ENCODE results near the gene UQCRC2.
"Not testable (repeated sequence)": the region's sequence is repeated elsewhere in the genome, so short reads cannot be mapped to it uniquely, and the experiment has no call there.

Gene UQCRC2

DNA sequence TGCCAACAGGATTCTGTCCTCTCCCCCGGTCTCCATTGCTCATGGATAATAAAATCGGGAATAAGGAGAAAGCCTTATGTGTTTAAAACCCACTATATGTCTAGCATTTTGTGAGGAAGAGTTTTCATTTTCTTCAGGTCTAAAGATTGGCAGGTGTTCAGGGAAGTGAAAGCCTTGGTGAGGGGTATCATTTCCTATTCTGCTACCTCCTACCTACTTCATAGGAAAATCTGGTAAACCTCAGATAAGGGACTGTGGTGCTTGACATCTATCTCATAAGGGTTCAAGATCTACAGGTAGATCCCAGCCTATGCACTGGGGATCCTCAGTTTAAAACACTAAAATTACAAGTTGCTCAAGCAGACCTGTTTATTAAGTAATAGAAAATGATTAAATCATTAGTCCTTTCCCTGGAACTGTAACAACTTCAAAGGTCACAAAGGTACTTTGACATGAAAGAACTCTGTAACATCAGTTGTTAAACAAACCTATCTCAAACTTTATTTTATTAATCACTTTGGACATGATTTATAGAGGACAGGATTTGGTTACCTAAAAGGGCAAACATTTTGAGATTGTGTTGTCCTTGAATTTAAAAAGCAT, 61.2 kb downstream of the UQCRC2 start:
- Histone ChIP-seq H3K36me3 (ENCODE audit: insufficient read depth, low read depth, low read length) (no peaks in the 10 kb centered on the region), H3K9me3 (ENCODE audit: insufficient read depth, low read depth, low read length) (no peaks in the 10 kb centered on the region), H3K27me3 (ENCODE audit: insufficient read depth, low read length) (peaks cover under 1% of the 10 kb centered on the region; the same call in 1 of the 2 replicates), H3K4me1 (ENCODE audit: insufficient read depth, low read length) (no peaks in the 10 kb centered on the region), H3K4me3 (ENCODE audit: low read length) (no peak overlapping the region), H3K9ac (ENCODE audit: low read depth, low read length) (no peak overlapping the region), H3K27ac (ENCODE audit: low read length) (no peak overlapping the region)

GRCh38 chr16:22016927-22017326, 63.8 kb downstream of the UQCRC2 start:
- Histone ChIP-seq H3K27me3 (ENCODE audit: insufficient read depth, low read length) (no peaks in the 10 kb centered on the region), H3K4me3 (ENCODE audit: low read length) (no peak overlapping the region), H3K9me3 (ENCODE audit: insufficient read depth, low read depth, low read length) (no peaks in the 10 kb centered on the region), H3K27ac (ENCODE audit: low read length) (no peak overlapping the region), H3K36me3 (ENCODE audit: insufficient read depth, low read depth, low read length) (no peaks in the 10 kb centered on the region), H3K4me1 (ENCODE audit: insufficient read depth, low read length) (no peaks in the 10 kb centered on the region), H3K9ac (ENCODE audit: low read depth, low read length) (no peak overlapping the region)

DNA sequence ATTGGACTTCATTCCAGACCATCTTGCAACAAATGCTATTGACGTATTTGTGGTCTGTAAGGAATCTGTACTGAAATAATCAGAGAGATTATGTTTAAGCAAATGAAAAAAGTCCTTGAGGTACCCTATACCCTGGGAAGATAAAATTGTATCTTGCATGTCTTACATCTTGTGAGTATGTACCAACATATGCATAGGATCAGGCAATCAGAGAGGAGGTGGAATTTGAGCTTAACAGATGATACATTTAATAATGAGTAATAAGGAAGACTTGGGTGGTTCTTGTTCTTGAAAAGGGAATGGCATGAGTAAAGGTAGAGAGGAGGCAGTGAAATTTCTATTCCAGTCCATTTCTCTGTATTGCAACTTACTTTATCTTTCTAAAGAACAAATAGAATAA, 65.4 kb downstream of the UQCRC2 start:
- H3K4me3 ChIP-seq (ENCODE audit: low read length): no peak overlapping the region
- H3K36me3 ChIP-seq (ENCODE audit: insufficient read depth, low read depth, low read length): no peaks in the 10 kb centered on the region
- H3K9ac ChIP-seq (ENCODE audit: low read depth, low read length): no peak overlapping the region
- H3K27me3 ChIP-seq (ENCODE audit: insufficient read depth, low read length): no peaks in the 10 kb centered on the region
- 0 out of 2 replicates have a peak, but pooled peaks cover 4% of the 10 kb centered on the region for H3K4me1 ChIP-seq (ENCODE audit: insufficient read depth, low read length)
- no peak overlapping the region for H3K27ac ChIP-seq (ENCODE audit: low read length)
- H3K9me3 ChIP-seq (ENCODE audit: insufficient read depth, low read depth, low read length): no peaks in the 10 kb centered on the region

DNA sequence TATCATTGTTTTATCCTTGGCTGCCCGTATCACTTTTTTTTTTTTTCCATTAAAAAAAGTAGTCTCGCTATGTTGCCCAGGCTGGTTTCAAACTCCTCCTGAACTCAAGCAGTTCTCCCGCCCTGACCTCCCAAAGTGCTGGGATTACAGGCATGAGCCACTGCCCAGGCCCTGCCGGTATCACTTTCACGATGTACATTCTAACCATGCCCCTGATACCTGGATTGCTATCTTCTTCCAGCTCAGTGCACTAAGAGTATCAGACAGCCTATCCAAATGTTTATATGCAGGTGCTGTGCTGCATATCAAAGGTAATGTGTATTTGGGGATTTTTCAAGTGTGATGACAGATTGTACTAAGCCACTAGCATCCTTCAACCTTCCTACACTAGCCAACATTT, 69.0 kb downstream of the UQCRC2 start:
- Histone ChIP-seq H3K9me3 (ENCODE audit: insufficient read depth, low read depth, low read length) (no peaks in the 10 kb centered on the region), H3K9ac (ENCODE audit: low read depth, low read length) (no peak overlapping the region), H3K27ac (ENCODE audit: low read length) (no peak overlapping the region), H3K4me1 (ENCODE audit: insufficient read depth, low read length) (0 out of 2 replicates have a peak, but pooled peaks cover 4% of the 10 kb centered on the region), H3K36me3 (ENCODE audit: insufficient read depth, low read depth, low read length) (no peaks in the 10 kb centered on the region), H3K27me3 (ENCODE audit: insufficient read depth, low read length) (no peaks in the 10 kb centered on the region), H3K4me3 (ENCODE audit: low read length) (no peak overlapping the region)

GRCh38 chr16:22023505-22023904, 70.3 kb downstream of the UQCRC2 start:
- Histone ChIP-seq H3K27ac (ENCODE audit: low read length) (no peak overlapping the region), H3K9ac (ENCODE audit: low read depth, low read length) (no peak overlapping the region), H3K4me3 (ENCODE audit: low read length) (no peak overlapping the region), H3K27me3 (ENCODE audit: insufficient read depth, low read length) (no peaks in the 10 kb centered on the region), H3K36me3 (ENCODE audit: insufficient read depth, low read depth, low read length) (no peaks in the 10 kb centered on the region), H3K9me3 (ENCODE audit: insufficient read depth, low read depth, low read length) (no peaks in the 10 kb centered on the region), H3K4me1 (ENCODE audit: insufficient read depth, low read length) (0 out of 2 replicates have a peak, but pooled peaks cover 4% of the 10 kb centered on the region)

DNA sequence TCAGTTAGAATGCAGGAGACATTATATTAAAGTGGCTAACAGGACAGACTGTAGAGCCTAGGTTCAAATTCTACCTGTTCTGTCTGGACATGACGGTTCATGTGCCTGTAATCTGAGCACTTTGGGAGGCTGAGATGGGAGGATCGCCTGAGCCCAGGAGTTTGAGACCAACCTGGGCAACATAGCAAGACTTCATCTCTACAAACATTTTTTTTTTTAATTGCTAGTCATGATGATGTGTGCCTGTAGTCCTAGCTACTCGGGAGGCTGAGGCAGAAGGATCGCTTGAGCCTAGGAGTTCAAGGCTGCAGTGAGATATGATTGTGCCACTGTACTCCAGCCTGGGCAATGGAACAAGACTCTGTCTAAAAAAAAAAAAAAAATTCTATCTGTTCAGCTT, 71.6 kb downstream of the UQCRC2 start:
- not testable (repeated sequence) for H3K27me3 ChIP-seq (ENCODE audit: insufficient read depth, low read length); H3K36me3 ChIP-seq (ENCODE audit: insufficient read depth, low read depth, low read length); H3K4me3 ChIP-seq (ENCODE audit: low read length); H3K9ac ChIP-seq (ENCODE audit: low read depth, low read length); H3K27ac ChIP-seq (ENCODE audit: low read length); H3K9me3 ChIP-seq (ENCODE audit: insufficient read depth, low read depth, low read length); H3K4me1 ChIP-seq (ENCODE audit: insufficient read depth, low read length)

GRCh38 chr16:22027633-22028032, 74.5 kb downstream of the UQCRC2 start:
- Histone ChIP-seq H3K4me1 (ENCODE audit: insufficient read depth, low read length) (0 out of 2 replicates have a peak, but pooled peaks cover 4% of the 10 kb centered on the region), H3K9me3 (ENCODE audit: insufficient read depth, low read depth, low read length) (no peaks in the 10 kb centered on the region), H3K27me3 (ENCODE audit: insufficient read depth, low read length) (no peaks in the 10 kb centered on the region), H3K9ac (ENCODE audit: low read depth, low read length) (no peak overlapping the region), H3K4me3 (ENCODE audit: low read length) (no peak overlapping the region), H3K27ac (ENCODE audit: low read length) (no peak overlapping the region), H3K36me3 (ENCODE audit: insufficient read depth, low read depth, low read length) (no peaks in the 10 kb centered on the region)

GRCh38 chr16:22029632-22030031, 76.5 kb downstream of the UQCRC2 start:
- no peaks in the 10 kb centered on the region for H3K36me3 ChIP-seq (ENCODE audit: insufficient read depth, low read depth, low read length)
- no peak overlapping the region for H3K9ac ChIP-seq (ENCODE audit: low read depth, low read length)
- H3K4me3 ChIP-seq (ENCODE audit: low read length): no peak overlapping the region
- no peaks in the 10 kb centered on the region for H3K4me1 ChIP-seq (ENCODE audit: insufficient read depth, low read length)
- H3K9me3 ChIP-seq (ENCODE audit: insufficient read depth, low read depth, low read length): no peaks in the 10 kb centered on the region
- no peaks in the 10 kb centered on the region for H3K27me3 ChIP-seq (ENCODE audit: insufficient read depth, low read length)
- no peak overlapping the region for H3K27ac ChIP-seq (ENCODE audit: low read length)

GRCh38 chr16:22030087-22030812, 77.1 kb downstream of the UQCRC2 start:
- Histone ChIP-seq H3K27ac (ENCODE audit: low read length) (no peak overlapping the region), H3K4me1 (ENCODE audit: insufficient read depth, low read length) (peaks cover 4% of the 10 kb centered on the region; the same call in 1 of the 2 replicates), H3K36me3 (ENCODE audit: insufficient read depth, low read depth, low read length) (no peaks in the 10 kb centered on the region), H3K9me3 (ENCODE audit: insufficient read depth, low read depth, low read length) (no peaks in the 10 kb centered on the region), H3K4me3 (ENCODE audit: low read length) (no peak overlapping the region), H3K27me3 (ENCODE audit: insufficient read depth, low read length) (no peaks in the 10 kb centered on the region), H3K9ac (ENCODE audit: low read depth, low read length) (no peak overlapping the region)

GRCh38 chr16:22031483-22032083, 78.4 kb downstream of the UQCRC2 start:
- no peak overlapping the region for H3K9ac ChIP-seq (ENCODE audit: low read depth, low read length)

More at GRCh38 chr16:22031483-22032083, 78.4 kb downstream of the UQCRC2 start:
- Histone ChIP-seq H3K9me3 (ENCODE audit: insufficient read depth, low read depth, low read length) (no peaks in the 10 kb centered on the region), H3K4me3 (ENCODE audit: low read length) (no peak overlapping the region), H3K4me1 (ENCODE audit: insufficient read depth, low read length) (peaks cover 13% of the 10 kb centered on the region; the same call in 1 of the 2 replicates), H3K36me3 (ENCODE audit: insufficient read depth, low read depth, low read length) (no peaks in the 10 kb centered on the region), H3K27ac (ENCODE audit: low read length) (no peak overlapping the region), H3K27me3 (ENCODE audit: insufficient read depth, low read length) (no peaks in the 10 kb centered on the region)
